Measurements from ENCODE around the gene TCL1B.

- TF ChIP-seq CTCF (IDR thresholded peaks at IDR 0.05), result no peak
- TF ChIP-seq POLR2A (IDR thresholded peaks at IDR 0.05), result no peak
Observed at GRCh38 chr14:95645389-95645996, 40.7 kb upstream of the TCL1B start.
